ENCODE measurements around the gene ALS2.
"Not testable (repeated sequence)": the region's sequence is repeated elsewhere in the genome, so short reads cannot be mapped to it uniquely, and the experiment has no call there.

ALS2 gene

GRCh38 chr2:201780674-201781493 is at the start of gene ALS2:
Gene ALS2 (minus strand): TSS chr2:201780933. CDS start chr2:201768885, 12,048 bp downstream.
- DNase-seq: peak; percentile 96

- DNase-seq: no peak
Observed at GRCh38 chr2:201828220-201828619, 47.5 kb upstream of the ALS2 start.

- DNase-seq: no peak
Observed at GRCh38 chr2:201827621-201828020, 46.9 kb upstream of the ALS2 start.

GRCh38 chr2:201824212-201824611 is 43.5 kb upstream of the ALS2 start:
- no peak for DNase-seq

- DNase-seq: no peak
Observed at GRCh38 chr2:201821080-201821479, 40.3 kb upstream of the ALS2 start.

GRCh38 chr2:201820383-201821007 is 39.8 kb upstream of the ALS2 start:
- no peak for DNase-seq

GRCh38 chr2:201816657-201817575 is 36.2 kb upstream of the ALS2 start:
- no peak for DNase-seq

- no peak for DNase-seq
Observed at GRCh38 chr2:201813996-201814760, 33.4 kb upstream of the ALS2 start.

GRCh38 chr2:201810604-201811003 is 29.9 kb upstream of the ALS2 start:
- not testable (repeated sequence) for DNase-seq

GRCh38 chr2:201809633-201810032 is 28.9 kb upstream of the ALS2 start:
- DNase-seq: no peak

- DNase-seq: no peak
Observed at GRCh38 chr2:201808027-201808426, 27.3 kb upstream of the ALS2 start.

GRCh38 chr2:201807452-201807999 is 26.8 kb upstream of the ALS2 start:
- no peak for DNase-seq

GRCh38 chr2:201806442-201807170 is 25.9 kb upstream of the ALS2 start, which contains the start of gene CDK15:
Gene CDK15 (plus strand): TSS chr2:201806537. CDS start chr2:201806665, 128 bp downstream.
- DNase-seq: no peak

GRCh38 chr2:201798914-201799285 is 18.2 kb upstream of the ALS2 start:
- not testable (repeated sequence) for DNase-seq

GRCh38 chr2:201798252-201798913 is 17.6 kb upstream of the ALS2 start:
- no peak for DNase-seq

- DNase-seq: no peak
Observed at GRCh38 chr2:201797175-201797840, 16.6 kb upstream of the ALS2 start.

- DNase-seq: no peak
Observed at GRCh38 chr2:201796478-201796865, 15.7 kb upstream of the ALS2 start.

- DNase-seq: no peak
Observed at GRCh38 chr2:201795607-201796477, 15.1 kb upstream of the ALS2 start.

- no peak for DNase-seq
Observed at GRCh38 chr2:201794294-201794693, 13.6 kb upstream of the ALS2 start.
